BJ (cell line): ENCODE measurements around the gene PHACTR3. TPM values are rescaled to one million over a fixed set of nuclear protein-coding genes. Genes with fewer than 3 reads are reported as not detected.

Source experiments
- CTCF ChIA-PET: fragments of 350-600 bp; formaldehyde crosslinking; extraction: SDS; loops from one replicate; lab custom pipeline; 2021; ENCODE audit warnings: antibody characterized with exemption, inconsistent platforms; lab: Yijun Ruan, JAX
- POLR2A ChIA-PET: fragments of 300-600 bp; sonication (Branson Sonifier 250); formaldehyde crosslinking; extraction: SDS; loops from one replicate; lab custom pipeline; 2021; ENCODE audit warnings: antibody characterized with exemption; lab: Charles Lee
- DNase-seq: peaks from one replicate; pipeline ENCODE4 v3.0.0-alpha.2; 2011; ENCODE audit warnings: low read depth
- H3K27me3 ChIP-seq: 2 replicates; pipeline ENCODE4 v1.6.0; 2011; ENCODE audit warnings: low read length; ENCODE audit not compliant: control insufficient read depth, insufficient read depth
- H3K36me3 ChIP-seq: 2 replicates; pipeline ENCODE4 v1.5.1; 2011; ENCODE audit warnings: low read length; ENCODE audit not compliant: control insufficient read depth, insufficient read depth
- H3K4me3 ChIP-seq: 2 replicates; pipeline ENCODE4 v1.5.1; 2011; ENCODE audit warnings: low read depth, mild to moderate bottlenecking, control low read depth, low read length
- polyA plus RNA-seq: library from polyadenylated mRNA; depleted of rRNA; stranded (reverse); fragments of >200 nt; gene quantifications from 2 replicates; pipeline ENCODE4 v1.2.3, GENCODE V29; 2011
- TF ChIP-seq, protein P1 (sequence below): IDR thresholded peaks from 2 replicates; pipeline ENCODE4 v1.5.1; 2011; ENCODE audit warnings: low read depth, mild to moderate bottlenecking, control low read depth, inconsistent platforms, low read length, moderate library complexity; ENCODE audit not compliant: insufficient read depth

PHACTR3 gene
- polyA plus RNA-seq, 1 experiment, result not detected

GRCh38 chr20:59586613-59587012 lies 17.7 kb upstream of the PHACTR3 start:
- Histone ChIP-seq H3K36me3 (no peaks in the 10 kb centered on the region), H3K4me3 (no peak overlapping the region), H3K27me3 (peaks cover 5% of the 10 kb centered on the region)
- CTCF ChIA-PET, result no interaction called here
- TF ChIP-seq, protein P1, sequence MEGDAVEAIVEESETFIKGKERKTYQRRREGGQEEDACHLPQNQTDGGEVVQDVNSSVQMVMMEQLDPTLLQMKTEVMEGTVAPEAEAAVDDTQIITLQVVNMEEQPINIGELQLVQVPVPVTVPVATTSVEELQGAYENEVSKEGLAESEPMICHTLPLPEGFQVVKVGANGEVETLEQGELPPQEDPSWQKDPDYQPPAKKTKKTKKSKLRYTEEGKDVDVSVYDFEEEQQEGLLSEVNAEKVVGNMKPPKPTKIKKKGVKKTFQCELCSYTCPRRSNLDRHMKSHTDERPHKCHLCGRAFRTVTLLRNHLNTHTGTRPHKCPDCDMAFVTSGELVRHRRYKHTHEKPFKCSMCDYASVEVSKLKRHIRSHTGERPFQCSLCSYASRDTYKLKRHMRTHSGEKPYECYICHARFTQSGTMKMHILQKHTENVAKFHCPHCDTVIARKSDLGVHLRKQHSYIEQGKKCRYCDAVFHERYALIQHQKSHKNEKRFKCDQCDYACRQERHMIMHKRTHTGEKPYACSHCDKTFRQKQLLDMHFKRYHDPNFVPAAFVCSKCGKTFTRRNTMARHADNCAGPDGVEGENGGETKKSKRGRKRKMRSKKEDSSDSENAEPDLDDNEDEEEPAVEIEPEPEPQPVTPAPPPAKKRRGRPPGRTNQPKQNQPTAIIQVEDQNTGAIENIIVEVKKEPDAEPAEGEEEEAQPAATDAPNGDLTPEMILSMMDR, result no peak
- no peak for DNase-seq
- POLR2A ChIA-PET, result no interaction called here

DNA sequence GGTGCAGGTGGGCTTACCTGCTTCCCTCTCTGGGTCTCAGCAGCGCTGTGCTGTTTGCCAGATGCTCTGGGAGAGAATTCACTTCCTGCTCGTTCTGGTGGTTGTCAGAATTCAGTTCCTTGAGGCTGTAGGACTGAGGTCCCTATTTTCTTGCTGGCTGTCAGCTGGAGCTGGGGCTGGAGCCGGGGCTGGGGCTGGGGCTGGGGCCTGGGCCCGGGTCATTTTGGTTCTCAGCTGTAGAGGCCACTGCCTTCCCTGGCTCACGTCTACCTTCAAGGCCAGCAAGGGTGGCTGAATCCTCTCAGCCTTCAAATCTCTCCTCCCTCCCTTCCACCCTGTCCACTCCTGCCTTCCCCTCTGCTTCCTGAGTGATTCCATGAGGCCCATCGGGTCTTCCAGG lies 16.8 kb upstream of the PHACTR3 start:
- POLR2A ChIA-PET, result no interaction called here

GRCh38 chr20:59588236-59588855 lies 16.0 kb upstream of the PHACTR3 start:
- H3K27me3 ChIP-seq, result no peaks in the 10 kb centered on the region
- POLR2A ChIA-PET, result no interaction called here
- DNase-seq, result no peak
- H3K36me3 ChIP-seq, result no peaks in the 10 kb centered on the region
- TF ChIP-seq, protein P1, result no peak
- H3K4me3 ChIP-seq, result no peak overlapping the region
- CTCF ChIA-PET, result interaction anchor here (2.5 kb wide), 1 partner anchor 10 kb away, joined by 15 read pairs; no protein-coding TSS in a partner anchor

More for the DNA sequence above, 16.8 kb upstream of the PHACTR3 start:
- peaks cover 2% of the 10 kb centered on the region; the same call in 1 of the 2 replicates for H3K27me3 ChIP-seq
- no peak overlapping the region for H3K4me3 ChIP-seq
- TF ChIP-seq, protein P1, result no peak
- CTCF ChIA-PET, result no interaction called here
- H3K36me3 ChIP-seq, result no peaks in the 10 kb centered on the region
- DNase-seq, result no peak

DNA sequence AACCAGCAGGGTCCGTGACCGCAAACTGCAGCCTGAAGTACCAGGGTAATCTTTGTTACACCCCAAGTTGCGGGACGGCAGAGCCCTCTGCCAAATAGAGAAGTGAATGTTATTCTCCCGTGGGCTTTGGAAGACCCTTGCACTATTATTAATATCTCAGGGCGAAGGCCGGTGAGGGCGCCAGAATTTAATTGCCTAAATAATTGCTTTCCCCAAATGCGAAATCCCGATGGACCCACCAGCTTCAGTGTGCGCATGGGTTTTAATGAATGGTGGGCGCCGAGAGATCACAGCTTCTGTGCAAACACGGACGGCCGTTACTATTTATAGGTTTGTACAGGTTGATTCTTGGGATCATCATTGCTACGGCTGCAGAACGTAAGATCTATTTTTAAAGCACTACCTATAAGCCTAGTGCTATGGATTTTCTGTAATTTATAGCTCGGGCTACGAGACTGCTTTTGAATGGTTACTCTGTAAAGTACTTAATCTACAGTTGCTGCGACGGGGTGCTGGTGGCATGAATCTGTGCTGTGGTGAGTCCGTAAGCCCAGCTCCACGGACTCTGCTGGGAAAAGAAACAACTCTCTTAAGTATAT lies 15.2 kb upstream of the PHACTR3 start:
- POLR2A ChIA-PET, result no interaction called here
- no peak for DNase-seq
- H3K36me3 ChIP-seq, result no peaks in the 10 kb centered on the region
- TF ChIP-seq, protein P1, result no peak
- no peak overlapping the region for H3K4me3 ChIP-seq
- CTCF ChIA-PET, result interaction anchor here (1.6 to 2.5 kb wide), 2 partner anchors 9 to 17 kb away, joined by 5 to 15 read pairs; no protein-coding TSS in a partner anchor
- no peaks in the 10 kb centered on the region for H3K27me3 ChIP-seq

DNA sequence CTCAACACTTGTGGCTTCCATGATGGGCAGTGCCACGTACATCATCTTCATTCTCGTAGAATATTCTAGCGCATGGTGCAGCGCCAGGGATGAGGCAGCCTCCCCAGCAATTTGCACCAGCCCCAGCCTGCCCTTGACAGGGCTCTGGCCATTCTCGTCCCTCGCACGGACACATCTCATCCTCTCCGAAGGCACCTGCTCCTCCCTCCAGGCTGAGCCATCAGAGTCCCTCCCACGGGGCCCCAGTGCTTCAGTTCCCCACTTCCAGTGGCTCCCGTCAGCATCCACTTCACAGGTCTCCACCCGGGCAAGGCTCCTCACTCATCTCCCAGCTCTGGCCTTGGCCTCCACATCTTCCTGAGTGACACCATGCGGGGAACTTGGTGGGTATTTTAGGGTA lies 13.3 kb upstream of the PHACTR3 start:
- TF ChIP-seq, protein P1, result no peak
- H3K36me3 ChIP-seq, result no peaks in the 10 kb centered on the region
- H3K27me3 ChIP-seq, result no peaks in the 10 kb centered on the region
- ChIA-PET CTCF (interaction anchor here (1.1 to 1.3 kb wide), 3 partner anchors 10 to 20 kb away, joined by 3 to 5 read pairs (median 4); no protein-coding TSS in a partner anchor), POLR2A (no interaction called here)
- DNase-seq, result no peak
- H3K4me3 ChIP-seq, result no peak overlapping the region
